Measurements from ENCODE around the gene CLIC5.

The CLIC5 gene

GRCh38 chr6:46025573-46025972 lies 9.9 kb upstream of the CLIC5 start:
- H3K4me3 ChIP-seq (ENCODE audit: low read length) = no peak overlapping the region
- H3K36me3 ChIP-seq (ENCODE audit: control insufficient read depth, insufficient read depth, low read length) = no peaks in the 10 kb centered on the region
- no peak overlapping the region for H3K27ac ChIP-seq (ENCODE audit: low read depth, low read length)
- no peaks in the 10 kb centered on the region for H3K4me1 ChIP-seq (ENCODE audit: control insufficient read depth, insufficient read depth, low read length)
- H3K9ac ChIP-seq (ENCODE audit: low read length) = no peak overlapping the region
- no peaks in the 10 kb centered on the region for H3K27me3 ChIP-seq (ENCODE audit: control insufficient read depth, insufficient read depth, low read length)

- no peak overlapping the region for H3K9ac ChIP-seq (ENCODE audit: low read length)
- no peak overlapping the region for H3K27ac ChIP-seq (ENCODE audit: low read depth, low read length)
- no peaks in the 10 kb centered on the region for H3K27me3 ChIP-seq (ENCODE audit: control insufficient read depth, insufficient read depth, low read length)
- H3K4me1 ChIP-seq (ENCODE audit: control insufficient read depth, insufficient read depth, low read length) = no peaks in the 10 kb centered on the region
- H3K4me3 ChIP-seq (ENCODE audit: low read length) = no peak overlapping the region
- no peaks in the 10 kb centered on the region for H3K36me3 ChIP-seq (ENCODE audit: control insufficient read depth, insufficient read depth, low read length)
These were observed 8.6 kb upstream of the CLIC5 start for GRCh38 chr6:46024124-46024769.

GRCh38 chr6:46023216-46023915 lies 7.7 kb upstream of the CLIC5 start:
- no peaks in the 10 kb centered on the region for H3K36me3 ChIP-seq (ENCODE audit: control insufficient read depth, insufficient read depth, low read length)
- H3K27me3 ChIP-seq (ENCODE audit: control insufficient read depth, insufficient read depth, low read length) = no peaks in the 10 kb centered on the region
- H3K27ac ChIP-seq (ENCODE audit: low read depth, low read length) = no peak overlapping the region

GRCh38 chr6:46022106-46022948 lies 6.7 kb upstream of the CLIC5 start:
- H3K36me3 ChIP-seq (ENCODE audit: control insufficient read depth, insufficient read depth, low read length) = no peaks in the 10 kb centered on the region
- no peak overlapping the region for H3K4me3 ChIP-seq (ENCODE audit: low read length)
- no peaks in the 10 kb centered on the region for H3K27me3 ChIP-seq (ENCODE audit: control insufficient read depth, insufficient read depth, low read length)
- H3K27ac ChIP-seq (ENCODE audit: low read depth, low read length) = no peak overlapping the region
- H3K4me1 ChIP-seq (ENCODE audit: control insufficient read depth, insufficient read depth, low read length) = no peaks in the 10 kb centered on the region
- no peak overlapping the region for H3K9ac ChIP-seq (ENCODE audit: low read length)

More at GRCh38 chr6:46023216-46023915, 7.7 kb upstream of the CLIC5 start:
- Histone ChIP-seq H3K4me1 (ENCODE audit: control insufficient read depth, insufficient read depth, low read length) (no peaks in the 10 kb centered on the region), H3K9ac (ENCODE audit: low read length) (no peak overlapping the region), H3K4me3 (ENCODE audit: low read length) (no peak overlapping the region)

- H3K4me1 ChIP-seq (ENCODE audit: control insufficient read depth, insufficient read depth, low read length) = no peaks in the 10 kb centered on the region
- peaks cover 6% of the 10 kb centered on the region for H3K27me3 ChIP-seq (ENCODE audit: control insufficient read depth, insufficient read depth, low read length)
- H3K9ac ChIP-seq (ENCODE audit: low read length) = no peak overlapping the region
- H3K4me3 ChIP-seq (ENCODE audit: low read length) = no peak overlapping the region
- no peaks in the 10 kb centered on the region for H3K36me3 ChIP-seq (ENCODE audit: control insufficient read depth, insufficient read depth, low read length)
- H3K27ac ChIP-seq (ENCODE audit: low read depth, low read length) = no peak overlapping the region
These were observed 2.1 kb upstream of the CLIC5 start for GRCh38 chr6:46017726-46018125.

GRCh38 chr6:46016063-46016608 lies 476 bp upstream of the CLIC5 start:
- H3K4me1 ChIP-seq (ENCODE audit: control insufficient read depth, insufficient read depth, low read length) = no peaks in the 10 kb centered on the region
- peaks cover 6% of the 10 kb centered on the region for H3K27me3 ChIP-seq (ENCODE audit: control insufficient read depth, insufficient read depth, low read length)
- H3K4me3 ChIP-seq (ENCODE audit: low read length) = peak overlapping the region; percentile 74
- no peaks in the 10 kb centered on the region for H3K36me3 ChIP-seq (ENCODE audit: control insufficient read depth, insufficient read depth, low read length)
- H3K27ac ChIP-seq (ENCODE audit: low read depth, low read length) = no peak overlapping the region
- H3K9ac ChIP-seq (ENCODE audit: low read length) = no peak overlapping the region

GRCh38 chr6:46014511-46015118 lies 1.0 kb downstream of the CLIC5 start:
- Histone ChIP-seq H3K9ac (ENCODE audit: low read length) (peak overlapping the region; percentile 11), H3K27me3 (ENCODE audit: control insufficient read depth, insufficient read depth, low read length) (peaks cover 6% of the 10 kb centered on the region), H3K4me3 (ENCODE audit: low read length) (peak overlapping the region; percentile 74), H3K4me1 (ENCODE audit: control insufficient read depth, insufficient read depth, low read length) (no peaks in the 10 kb centered on the region), H3K27ac (ENCODE audit: low read depth, low read length) (no peak overlapping the region), H3K36me3 (ENCODE audit: control insufficient read depth, insufficient read depth, low read length) (no peaks in the 10 kb centered on the region)

- no peak overlapping the region for H3K9ac ChIP-seq (ENCODE audit: low read length)
- H3K4me3 ChIP-seq (ENCODE audit: low read length) = peak overlapping the region; percentile 74
- H3K27ac ChIP-seq (ENCODE audit: low read depth, low read length) = no peak overlapping the region
- peaks cover 6% of the 10 kb centered on the region for H3K27me3 ChIP-seq (ENCODE audit: control insufficient read depth, insufficient read depth, low read length)
- H3K4me1 ChIP-seq (ENCODE audit: control insufficient read depth, insufficient read depth, low read length) = no peaks in the 10 kb centered on the region
- H3K36me3 ChIP-seq (ENCODE audit: control insufficient read depth, insufficient read depth, low read length) = no peaks in the 10 kb centered on the region
These were observed 1.6 kb downstream of the CLIC5 start for GRCh38 chr6:46014046-46014445.

GRCh38 chr6:46013639-46014038 lies 2.0 kb downstream of the CLIC5 start:
- Histone ChIP-seq H3K9ac (ENCODE audit: low read length) (no peak overlapping the region), H3K4me3 (ENCODE audit: low read length) (peak overlapping the region; percentile 2), H3K4me1 (ENCODE audit: control insufficient read depth, insufficient read depth, low read length) (no peaks in the 10 kb centered on the region), H3K27ac (ENCODE audit: low read depth, low read length) (no peak overlapping the region), H3K36me3 (ENCODE audit: control insufficient read depth, insufficient read depth, low read length) (no peaks in the 10 kb centered on the region), H3K27me3 (ENCODE audit: control insufficient read depth, insufficient read depth, low read length) (peaks cover 6% of the 10 kb centered on the region)

GRCh38 chr6:46012834-46013233 lies 2.8 kb downstream of the CLIC5 start:
- Histone ChIP-seq H3K4me3 (ENCODE audit: low read length) (no peak overlapping the region), H3K4me1 (ENCODE audit: control insufficient read depth, insufficient read depth, low read length) (no peaks in the 10 kb centered on the region), H3K27ac (ENCODE audit: low read depth, low read length) (no peak overlapping the region), H3K27me3 (ENCODE audit: control insufficient read depth, insufficient read depth, low read length) (peaks cover 6% of the 10 kb centered on the region), H3K9ac (ENCODE audit: low read length) (no peak overlapping the region), H3K36me3 (ENCODE audit: control insufficient read depth, insufficient read depth, low read length) (no peaks in the 10 kb centered on the region)

GRCh38 chr6:46011188-46012085 lies 4.2 kb downstream of the CLIC5 start:
- Histone ChIP-seq H3K9ac (ENCODE audit: low read length) (no peak overlapping the region), H3K27ac (ENCODE audit: low read depth, low read length) (no peak overlapping the region)

More at GRCh38 chr6:46011188-46012085, 4.2 kb downstream of the CLIC5 start:
- Histone ChIP-seq H3K4me1 (ENCODE audit: control insufficient read depth, insufficient read depth, low read length) (no peaks in the 10 kb centered on the region), H3K4me3 (ENCODE audit: low read length) (no peak overlapping the region), H3K36me3 (ENCODE audit: control insufficient read depth, insufficient read depth, low read length) (no peaks in the 10 kb centered on the region), H3K27me3 (ENCODE audit: control insufficient read depth, insufficient read depth, low read length) (peaks cover 6% of the 10 kb centered on the region)

Data from rectal smooth muscle tissue (tissue), 1 donor.